SK-N-SH (cell line): ENCODE data around the gene MMP26. TPM values are rescaled to one million over a fixed set of nuclear protein-coding genes. Genes with fewer than 3 reads are reported as not detected.

Source experiments
- CTCF ChIA-PET: fragments of 300-600, 350-600 bp; formaldehyde crosslinking; extraction: SDS; loops from one replicate; lab custom pipeline; 2021; lab: Yijun Ruan, JAX
- POLR2A ChIA-PET: fragments of 350-600 bp; sonication (Branson Sonifier 250); formaldehyde crosslinking; extraction: SDS; loops from one replicate; lab custom pipeline; 2020; ENCODE audit warnings: antibody characterized with exemption, inconsistent platforms; lab: Yijun Ruan, JAX
- DNase-seq: peaks from one replicate; pipeline ENCODE4 v3.0.0; 2012
- H2AFZ ChIP-seq: fragments of 200-600 bp; sonication (generic); 2 replicates; pipeline ENCODE4 v1.8.1; 2016; ENCODE audit warnings: antibody characterized with exemption, mild to moderate bottlenecking, low read depth
- H3F3A ChIP-seq: fragments of 200-600 bp; sonication (generic); replicated peaks from 2 replicates; pipeline ENCODE3; 2016; ENCODE audit warnings: antibody characterized with exemption, mild to moderate bottlenecking; ENCODE audit not compliant: insufficient read depth
- H3K27ac ChIP-seq, 2 experiments: fragments of 200-500 bp in 1 of 2; fragments of 200-600 bp in 1 of 2; sonication (Bioruptor generic) in 1 of 2; sonication (generic), shearing (Covaris generic) in 1 of 2; 2 replicates each; pipeline versions ENCODE4 v1.5.1 to v1.6.1; 2014 to 2016; ENCODE audit warnings: low read depth in 2 of 2, inconsistent platforms in 1 of 2, low read length in 1 of 2, mild to moderate bottlenecking in 1 of 2, mixed read lengths in 1 of 2
- H3K27me3 ChIP-seq: fragments of 200-600 bp; sonication (generic), shearing (Covaris generic); 2 replicates; pipeline ENCODE4 v1.6.1; 2016; ENCODE audit warnings: mixed run types; ENCODE audit not compliant: insufficient read depth
- H3K36me3 ChIP-seq, 2 experiments: fragments of 200-500 bp in 1 of 2; fragments of 200-600 bp in 1 of 2; sonication (Bioruptor generic) in 1 of 2; sonication (generic) in 1 of 2; replicated peaks in 1 of 2; 2 replicates each; pipeline versions ENCODE3 to v1.5.1; 2014 to 2016; ENCODE audit warnings: low read length in 1 of 2, mild to moderate bottlenecking in 1 of 2; ENCODE audit not compliant: insufficient read depth in 2 of 2, control insufficient read depth in 1 of 2
- H3K4me1 ChIP-seq, 2 experiments: fragments of 200-500 bp in 1 of 2; fragments of 200-600 bp in 1 of 2; sonication (Bioruptor generic) in 1 of 2; sonication (generic), shearing (Covaris generic) in 1 of 2; 2 replicates each; pipeline versions ENCODE4 v1.5.1 to v1.6.1; 2014 to 2016; ENCODE audit warnings: low read depth in 1 of 2, low read length in 1 of 2, mixed run types in 1 of 2; ENCODE audit not compliant: insufficient read depth in 2 of 2, control insufficient read depth in 1 of 2
- H3K4me2 ChIP-seq: fragments of 200-600 bp; sonication (generic), shearing (Covaris generic); 2 replicates; pipeline ENCODE4 v1.6.1; 2017; ENCODE audit warnings: mixed run types
- H3K4me3 ChIP-seq, 2 experiments: fragments of 200-500 bp in 1 of 2; fragments of 200-600 bp in 1 of 2; sonication (Bioruptor generic) in 1 of 2; sonication (generic), shearing (Covaris generic) in 1 of 2; 2 replicates each; pipeline versions ENCODE4 v1.5.1 to v1.8.1; 2014 to 2016; ENCODE audit warnings: low read depth in 2 of 2, inconsistent platforms in 1 of 2, low read length in 1 of 2, mild to moderate bottlenecking in 1 of 2, mixed read lengths in 1 of 2, moderate library complexity in 1 of 2
- H3K79me2 ChIP-seq: fragments of 200-600 bp; sonication (generic); 2 replicates; pipeline ENCODE4 v1.8.1; 2017; ENCODE audit warnings: mild to moderate bottlenecking; ENCODE audit not compliant: insufficient read depth
- H3K9ac ChIP-seq: fragments of 200-600 bp; sonication (generic); 2 replicates; pipeline ENCODE4 v1.6.1; 2017; ENCODE audit warnings: mixed run types
- H3K9me2 ChIP-seq: fragments of 200-600 bp; sonication (generic); 2 replicates; pipeline ENCODE4 v1.6.1; 2017; ENCODE audit warnings: mixed run types
- H3K9me3 ChIP-seq: fragments of 200-600 bp; sonication (generic); 2 replicates; pipeline ENCODE4 v1.6.1; 2017; ENCODE audit warnings: mixed run types, mild to moderate bottlenecking, moderate library complexity
- H4K20me1 ChIP-seq: fragments of 200-600 bp; sonication (generic); 2 replicates; pipeline ENCODE4 v1.6.1; 2017; ENCODE audit warnings: mild to moderate bottlenecking, mixed run types; ENCODE audit not compliant: insufficient read depth
- CHD2 ChIP-seq: fragments of 150-350 bp; IDR thresholded peaks from 2 replicates; pipeline ENCODE4 v1.6.1; 2018; ENCODE audit warnings: low read length; ENCODE audit not compliant: partially characterized antibody
- ELF1 ChIP-seq: IDR thresholded peaks from 2 replicates; pipeline ENCODE4 v1.4.0; 2012
- FOXJ3 ChIP-seq: sonication (generic); formaldehyde crosslinking; IDR thresholded peaks from 2 replicates; pipeline ENCODE4 v1.5.1; 2020; ENCODE audit warnings: mild to moderate bottlenecking, missing genetic modification reagents
- FOXM1 ChIP-seq: IDR thresholded peaks from 2 replicates; pipeline ENCODE4 v1.4.0; 2012; ENCODE audit warnings: low read depth, mild to moderate bottlenecking
- GABPA ChIP-seq: IDR thresholded peaks from 2 replicates; pipeline ENCODE4 v1.4.0; 2012; ENCODE audit warnings: low read depth, mild to moderate bottlenecking
- GATA2 ChIP-seq: sonication (generic); formaldehyde crosslinking; IDR thresholded peaks from 2 replicates; pipeline ENCODE4 v1.5.0; 2020; ENCODE audit warnings: mild to moderate bottlenecking, missing genetic modification reagents
- IRF3 ChIP-seq: fragments of 150-350 bp; IDR thresholded peaks from 2 replicates; pipeline ENCODE4 v1.6.1; 2016; ENCODE audit warnings: mild to moderate bottlenecking, low read depth, low read length
- JUND ChIP-seq: IDR thresholded peaks from 2 replicates; pipeline ENCODE4 v1.4.0; 2012
- MAX ChIP-seq: IDR thresholded peaks from 2 replicates; pipeline ENCODE4 v1.4.0; 2012; ENCODE audit warnings: low read depth
- PBX3 ChIP-seq: IDR thresholded peaks from 2 replicates; pipeline ENCODE4; 2012
- RAD21 ChIP-seq: IDR thresholded peaks from 2 replicates; pipeline ENCODE4 v1.6.1; 2012; ENCODE audit warnings: mild to moderate bottlenecking, low read length
- RCOR1 ChIP-seq: fragments of 150-350 bp; IDR thresholded peaks from 2 replicates; pipeline ENCODE4 v1.6.1; 2017; ENCODE audit warnings: antibody characterized with exemption, low read length
- REST ChIP-seq: IDR thresholded peaks from 2 replicates; pipeline ENCODE4 v1.6.1; 2012; ENCODE audit warnings: mild to moderate bottlenecking, low read depth, low read length, moderate library complexity
- RFX5 ChIP-seq: IDR thresholded peaks from 2 replicates; pipeline ENCODE4 v1.6.1; 2012; ENCODE audit warnings: mild to moderate bottlenecking, improper control_type of control experiment, low read length
- RXRA ChIP-seq: IDR thresholded peaks from 2 replicates; pipeline ENCODE4 v1.4.0; 2012; ENCODE audit warnings: low read depth, mild to moderate bottlenecking, borderline replicate concordance
- SMC3 ChIP-seq: IDR thresholded peaks from 2 replicates; pipeline ENCODE4 v1.6.1; 2012; ENCODE audit warnings: low read depth, low read length, improper control_type of control experiment
- USF1 ChIP-seq: IDR thresholded peaks from 2 replicates; pipeline ENCODE4 v1.4.0; 2012; ENCODE audit warnings: low read depth, borderline replicate concordance
- WGBS: methylation state at CpG from one replicate; pipeline ENCODE4 v1.1.6; 2017; ENCODE audit warnings: low lambda C conversion rate; 5-methylcytosine and 5-hydroxymethylcytosine counted together
- polyA plus RNA-seq, 3 experiments: library from polyadenylated mRNA; depleted of rRNA; stranded (reverse); fragments of >200 nt; gene quantifications; 2 replicates each; pipeline ENCODE4 v1.2.3, GENCODE V29; 2012

The MMP26 gene
- polyA plus RNA-seq, 1 of the 3 experiments (the other 2 are of a cell fraction) = not detected

- Histone ChIP-seq H3K4me1 (no peaks in the 10 kb centered on the region), H3K9ac (no peak overlapping the region), H3K36me3 (no peaks in the 10 kb centered on the region), H3K79me2 (no peaks in the 10 kb centered on the region), H3K9me3 (no peaks in the 10 kb centered on the region), H3K4me3 (no peak overlapping the region), H3K27me3 (no peaks in the 10 kb centered on the region; the same call in 1 of the 2 replicates), H2AFZ (no peak overlapping the region), H3F3A (no peaks in the 10 kb centered on the region), H3K9me2 (no peaks in the 10 kb centered on the region), H4K20me1 (no peaks in the 10 kb centered on the region), H3K4me2 (no peak overlapping the region), H3K27ac (no peak overlapping the region)
- no peak for TF ChIP-seq REST
- TF ChIP-seq JUND = no peak
- no peak for TF ChIP-seq RFX5
- CTCF ChIA-PET = no interaction called here
- WGBS = 0% methylated on average over 2 of the region's 2 CpGs
- POLR2A ChIA-PET = no interaction called here
- no peak for DNase-seq
Observed at GRCh38 chr11:4671741-4672140, 32.8 kb upstream of the MMP26 start.

- H3K79me2 ChIP-seq = no peaks in the 10 kb centered on the region
- H3K9ac ChIP-seq = no peak overlapping the region
- H3K9me2 ChIP-seq = no peaks in the 10 kb centered on the region
- H2AFZ ChIP-seq = no peak overlapping the region
- DNase-seq = no peak
- ChIA-PET POLR2A (no interaction called here), CTCF (no interaction called here)
- H3K27me3 ChIP-seq = no peaks in the 10 kb centered on the region; the same call in 1 of the 2 replicates
- H3K4me1 ChIP-seq = no peaks in the 10 kb centered on the region
- TF ChIP-seq FOXJ3 (CRISPR knock-in tag) (no peak), PBX3 (0 out of 2 replicates have a peak, but pooled peaks have one; percentile 6)
- no peaks in the 10 kb centered on the region for H3K9me3 ChIP-seq
- H4K20me1 ChIP-seq = no peaks in the 10 kb centered on the region
- no peak overlapping the region for H3K27ac ChIP-seq
- 0 out of 2 replicates have a peak overlapping the region, but pooled peaks have one; percentile 11 for H3K4me2 ChIP-seq
- H3K36me3 ChIP-seq = no peaks in the 10 kb centered on the region
- WGBS = 2% methylated on average over 3 of the region's 3 CpGs
- no peaks in the 10 kb centered on the region for H3F3A ChIP-seq
- no peak overlapping the region for H3K4me3 ChIP-seq
Observed at GRCh38 chr11:4672470-4672869, 32.1 kb upstream of the MMP26 start.

- Histone ChIP-seq H3K4me1 (no peaks in the 10 kb centered on the region), H3K4me2 (no peak overlapping the region), H4K20me1 (no peaks in the 10 kb centered on the region), H3K9me2 (no peaks in the 10 kb centered on the region), H3F3A (no peaks in the 10 kb centered on the region), H3K79me2 (no peaks in the 10 kb centered on the region), H3K36me3 (no peaks in the 10 kb centered on the region), H2AFZ (no peak overlapping the region), H3K4me3 (no peak overlapping the region), H3K9ac (no peak overlapping the region), H3K27ac (no peak overlapping the region), H3K9me3 (no peaks in the 10 kb centered on the region), H3K27me3 (no peaks in the 10 kb centered on the region; the same call in 1 of the 2 replicates)
- 3% methylated on average over 2 of the region's 2 CpGs for WGBS
- no peak for DNase-seq
- ChIA-PET POLR2A (no interaction called here), CTCF (no interaction called here)
- TF ChIP-seq SMC3 (no peak), IRF3 (no peak), RAD21 (no peak), GATA2 (CRISPR knock-in tag) (no peak), USF1 (no peak), MAX (no peak), ELF1 (no peak), RXRA (no peak), GABPA (no peak), FOXJ3 (CRISPR knock-in tag) (no peak), CHD2 (no peak), RCOR1 (no peak), FOXM1 (no peak)
Observed at GRCh38 chr11:4673781-4674180, 30.8 kb upstream of the MMP26 start.
